ENCODE measurements around the gene TIMP4. TPM values are rescaled to one million over a fixed set of nuclear protein-coding genes. Genes with fewer than 3 reads are reported as not detected.

TIMP4 gene
- total RNA-seq, 1 donor from 2014 or later: 0.41 TPM

- peaks cover 10% of the 10 kb centered on the region for H3K27me3 Mint-ChIP-seq (ENCODE audit: low read depth)
- peaks cover 13% of the 10 kb centered on the region for H3K4me1 Mint-ChIP-seq (ENCODE audit: low read depth)
These were observed 2.9 kb downstream of the TIMP4 start for GRCh38 chr3:12155828-12156227.

GRCh38 chr3:12155264-12155663, 3.4 kb downstream of the TIMP4 start:
- Mint-ChIP-seq H3K36me3 (ENCODE audit: low read depth) (no peaks in the 10 kb centered on the region), H3K9me3 (no peaks in the 10 kb centered on the region), H3K27ac (no peak overlapping the region), H3K27me3 (ENCODE audit: low read depth) (peaks cover 10% of the 10 kb centered on the region), H3K4me3 (ENCODE audit: low read depth) (no peak overlapping the region), H3K4me1 (ENCODE audit: low read depth) (peaks cover 13% of the 10 kb centered on the region)
- intact Hi-C loops (cut with micrococcal nuclease): no loop called here
- no peak for DNase-seq (ENCODE audit: low spot score)

More at GRCh38 chr3:12155828-12156227, 2.9 kb downstream of the TIMP4 start:
- intact Hi-C loops (cut with micrococcal nuclease): no loop called here
- Mint-ChIP-seq H3K4me3 (ENCODE audit: low read depth) (no peak overlapping the region), H3K9me3 (no peaks in the 10 kb centered on the region), H3K36me3 (ENCODE audit: low read depth) (no peaks in the 10 kb centered on the region), H3K27ac (no peak overlapping the region)
- no peak for DNase-seq (ENCODE audit: low spot score)

GRCh38 chr3:12154151-12154550, 4.6 kb downstream of the TIMP4 start:
- Mint-ChIP-seq H3K9me3 (no peaks in the 10 kb centered on the region), H3K27ac (no peak overlapping the region), H3K36me3 (ENCODE audit: low read depth) (no peaks in the 10 kb centered on the region), H3K27me3 (ENCODE audit: low read depth) (peaks cover 9% of the 10 kb centered on the region), H3K4me3 (ENCODE audit: low read depth) (no peak overlapping the region), H3K4me1 (ENCODE audit: low read depth) (peaks cover 12% of the 10 kb centered on the region)
- intact Hi-C loops (cut with micrococcal nuclease): no loop called here
- no peak for DNase-seq (ENCODE audit: low spot score)

GRCh38 chr3:12150112-12150511, 8.6 kb downstream of the TIMP4 start:
- DNase-seq (ENCODE audit: low spot score): no peak
- H3K4me3 Mint-ChIP-seq (ENCODE audit: low read depth): no peak overlapping the region
- intact Hi-C loops (cut with micrococcal nuclease): no loop called here
- H3K36me3 Mint-ChIP-seq (ENCODE audit: low read depth): no peaks in the 10 kb centered on the region
- peaks cover 4% of the 10 kb centered on the region for H3K27me3 Mint-ChIP-seq (ENCODE audit: low read depth)
- peaks cover 3% of the 10 kb centered on the region for H3K4me1 Mint-ChIP-seq (ENCODE audit: low read depth)
- no peaks in the 10 kb centered on the region for H3K9me3 Mint-ChIP-seq
- H3K27ac Mint-ChIP-seq: no peak overlapping the region

- Mint-ChIP-seq H3K4me3 (ENCODE audit: low read depth) (no peak overlapping the region), H3K4me1 (ENCODE audit: low read depth) (no peaks in the 10 kb centered on the region), H3K27ac (no peak overlapping the region), H3K9me3 (no peaks in the 10 kb centered on the region), H3K27me3 (ENCODE audit: low read depth) (peaks cover 4% of the 10 kb centered on the region), H3K36me3 (ENCODE audit: low read depth) (no peaks in the 10 kb centered on the region)
- no peak for DNase-seq (ENCODE audit: low spot score)
- intact Hi-C loops (cut with micrococcal nuclease): no loop called here
These were observed 9.7 kb downstream of the TIMP4 start for GRCh38 chr3:12149029-12149428.

- no peak for DNase-seq (ENCODE audit: low spot score)
- peaks cover 4% of the 10 kb centered on the region for H3K27me3 Mint-ChIP-seq (ENCODE audit: low read depth)
- no peaks in the 10 kb centered on the region for H3K9me3 Mint-ChIP-seq
- H3K4me3 Mint-ChIP-seq (ENCODE audit: low read depth): no peak overlapping the region
- H3K27ac Mint-ChIP-seq: no peak overlapping the region
- H3K4me1 Mint-ChIP-seq (ENCODE audit: low read depth): no peaks in the 10 kb centered on the region
- H3K36me3 Mint-ChIP-seq (ENCODE audit: low read depth): no peaks in the 10 kb centered on the region
- intact Hi-C loops (cut with micrococcal nuclease): no loop called here
These were observed 10.3 kb downstream of the TIMP4 start for GRCh38 chr3:12148183-12148940.

GRCh38 chr3:12147049-12147780, 11.5 kb downstream of the TIMP4 start:
- Mint-ChIP-seq H3K36me3 (ENCODE audit: low read depth) (no peaks in the 10 kb centered on the region), H3K9me3 (no peaks in the 10 kb centered on the region), H3K4me3 (ENCODE audit: low read depth) (no peak overlapping the region), H3K4me1 (ENCODE audit: low read depth) (no peaks in the 10 kb centered on the region), H3K27ac (no peak overlapping the region), H3K27me3 (ENCODE audit: low read depth) (peaks cover 2% of the 10 kb centered on the region)
- intact Hi-C loops (cut with micrococcal nuclease): no loop called here
- DNase-seq (ENCODE audit: low spot score): no peak

GRCh38 chr3:12143949-12144504, 14.7 kb downstream of the TIMP4 start:
- no peaks in the 10 kb centered on the region for H3K4me1 Mint-ChIP-seq (ENCODE audit: low read depth)
- H3K4me3 Mint-ChIP-seq (ENCODE audit: low read depth): no peak overlapping the region

GRCh38 chr3:12142476-12142875, 16.2 kb downstream of the TIMP4 start:
- Mint-ChIP-seq H3K27me3 (ENCODE audit: low read depth) (no peaks in the 10 kb centered on the region), H3K4me3 (ENCODE audit: low read depth) (no peak overlapping the region), H3K27ac (no peak overlapping the region), H3K9me3 (no peaks in the 10 kb centered on the region), H3K36me3 (ENCODE audit: low read depth) (no peaks in the 10 kb centered on the region), H3K4me1 (ENCODE audit: low read depth) (peaks cover 3% of the 10 kb centered on the region)
- intact Hi-C loops (cut with micrococcal nuclease): loop anchor here (1.0 kb wide), 1 partner anchor 129 kb away; no protein-coding TSS in a partner anchor
- DNase-seq (ENCODE audit: low spot score): no peak

More at GRCh38 chr3:12143949-12144504, 14.7 kb downstream of the TIMP4 start:
- H3K9me3 Mint-ChIP-seq: no peaks in the 10 kb centered on the region
- peaks cover 2% of the 10 kb centered on the region for H3K27me3 Mint-ChIP-seq (ENCODE audit: low read depth)
- no peak overlapping the region for H3K27ac Mint-ChIP-seq
- no peak for DNase-seq (ENCODE audit: low spot score)
- no peaks in the 10 kb centered on the region for H3K36me3 Mint-ChIP-seq (ENCODE audit: low read depth)
- intact Hi-C loops (cut with micrococcal nuclease): no loop called here

- no peaks in the 10 kb centered on the region for H3K27me3 Mint-ChIP-seq (ENCODE audit: low read depth)
- H3K9me3 Mint-ChIP-seq: no peaks in the 10 kb centered on the region
- H3K4me1 Mint-ChIP-seq (ENCODE audit: low read depth): peaks cover 6% of the 10 kb centered on the region
- H3K27ac Mint-ChIP-seq: no peak overlapping the region
- intact Hi-C loops (cut with micrococcal nuclease): no loop called here
- no peaks in the 10 kb centered on the region for H3K36me3 Mint-ChIP-seq (ENCODE audit: low read depth)
- H3K4me3 Mint-ChIP-seq (ENCODE audit: low read depth): no peak overlapping the region
- no peak for DNase-seq (ENCODE audit: low spot score)
These were observed 17.4 kb downstream of the TIMP4 start for GRCh38 chr3:12141350-12141749.

- H3K36me3 Mint-ChIP-seq (ENCODE audit: low read depth): no peaks in the 10 kb centered on the region
- no peak for DNase-seq (ENCODE audit: low spot score)
- no peaks in the 10 kb centered on the region for H3K9me3 Mint-ChIP-seq
- no peak overlapping the region for H3K4me3 Mint-ChIP-seq (ENCODE audit: low read depth)
- intact Hi-C loops (cut with micrococcal nuclease): loop anchor here (1.0 to 5.0 kb wide), 2 partner anchors 37 to 523 kb away; partner anchors contain the start of gene RAF1
- H3K27ac Mint-ChIP-seq: no peak overlapping the region
- H3K4me1 Mint-ChIP-seq (ENCODE audit: low read depth): peaks cover 8% of the 10 kb centered on the region
- H3K27me3 Mint-ChIP-seq (ENCODE audit: low read depth): peaks cover 2% of the 10 kb centered on the region
These were observed 19.6 kb downstream of the TIMP4 start for GRCh38 chr3:12139111-12139511.

GRCh38 chr3:12138044-12138443, 20.7 kb downstream of the TIMP4 start:
- Mint-ChIP-seq H3K27me3 (ENCODE audit: low read depth) (peaks cover 7% of the 10 kb centered on the region), H3K36me3 (ENCODE audit: low read depth) (no peaks in the 10 kb centered on the region), H3K9me3 (no peaks in the 10 kb centered on the region), H3K27ac (no peak overlapping the region), H3K4me1 (ENCODE audit: low read depth) (peaks cover 8% of the 10 kb centered on the region), H3K4me3 (ENCODE audit: low read depth) (no peak overlapping the region)
- no peak for DNase-seq (ENCODE audit: low spot score)
- intact Hi-C loops (cut with micrococcal nuclease): loop anchor here (5.0 kb wide), 1 partner anchor 524 kb away; the partner anchor contains the start of gene RAF1

GRCh38 chr3:12136371-12136770, 22.3 kb downstream of the TIMP4 start:
- H3K36me3 Mint-ChIP-seq (ENCODE audit: low read depth): no peaks in the 10 kb centered on the region
- H3K4me3 Mint-ChIP-seq (ENCODE audit: low read depth): no peak overlapping the region
- intact Hi-C loops (cut with micrococcal nuclease): loop anchor here (5.0 kb wide), 1 partner anchor 526 kb away; the partner anchor contains the start of gene RAF1
- DNase-seq (ENCODE audit: low spot score): no peak
- peaks cover 21% of the 10 kb centered on the region for H3K27me3 Mint-ChIP-seq (ENCODE audit: low read depth)
- H3K27ac Mint-ChIP-seq: no peak overlapping the region
- H3K4me1 Mint-ChIP-seq (ENCODE audit: low read depth): peaks cover 8% of the 10 kb centered on the region
- H3K9me3 Mint-ChIP-seq: no peaks in the 10 kb centered on the region
